Smooth muscle cell (in vitro differentiated cells): ENCODE results near the gene ANG. TPM values are rescaled to one million over a fixed set of nuclear protein-coding genes. Genes with fewer than 3 reads are reported as not detected.

ENCODE experiments used
- DNase-seq: peaks from one replicate; lab custom pipeline; 2025; ENCODE audit not compliant: unreplicated experiment; lab: John Stamatoyannopoulos, UW
- H2AFZ ChIP-seq: fragments of 200-600 bp; sonication (generic); 2 replicates; pipeline ENCODE4 v1.6.0; 2016; ENCODE audit warnings: antibody characterized with exemption, low read depth, mild to moderate bottlenecking
- H3F3A ChIP-seq: fragments of 200-600 bp; sonication (generic); 2 replicates; pipeline ENCODE4 v1.6.0; 2017; ENCODE audit warnings: antibody characterized with exemption, low read depth
- H3K27ac ChIP-seq: fragments of 200-600 bp; sonication (generic); 2 replicates; pipeline ENCODE4 v1.5.1; 2016; ENCODE audit warnings: low read depth, mild to moderate bottlenecking
- H3K27me3 ChIP-seq: fragments of 200-600 bp; sonication (generic); 2 replicates; pipeline ENCODE4 v1.6.1; 2016; ENCODE audit warnings: low read depth, mild to moderate bottlenecking
- H3K36me3 ChIP-seq: fragments of 200-600 bp; sonication (generic); 2 replicates; pipeline ENCODE4 v1.5.1; 2016; ENCODE audit warnings: low read depth
- H3K4me1 ChIP-seq: fragments of 200-600 bp; sonication (generic); 2 replicates; pipeline ENCODE4 v1.5.1; 2016; ENCODE audit warnings: low read depth
- H3K4me2 ChIP-seq: fragments of 200-600 bp; sonication (generic); 2 replicates; pipeline ENCODE4 v1.6.0; 2016; ENCODE audit warnings: mild to moderate bottlenecking
- H3K4me3 ChIP-seq: fragments of 200-600 bp; sonication (generic); 2 replicates; pipeline ENCODE4 v1.5.1; 2016; ENCODE audit warnings: mild to moderate bottlenecking
- H3K79me2 ChIP-seq: fragments of 200-600 bp; sonication (generic); 2 replicates; pipeline ENCODE4 v1.6.0; 2016; ENCODE audit warnings: low read depth, mild to moderate bottlenecking
- H3K9ac ChIP-seq: fragments of 200-600 bp; sonication (generic); 2 replicates; pipeline ENCODE4 v1.6.0; 2016; ENCODE audit warnings: low read depth
- H3K9me3 ChIP-seq: fragments of 200-600 bp; sonication (generic); replicated peaks from 2 replicates; pipeline ENCODE4 v1.5.1; 2016; ENCODE audit warnings: low read depth
- H4K20me1 ChIP-seq: fragments of 200-600 bp; sonication (generic); 2 replicates; pipeline ENCODE4 v1.6.0; 2016; ENCODE audit warnings: low read depth
- WGBS: methylation state at CpG from one replicate; pipeline ENCODE4 v1.1.7; 2016; ENCODE audit warnings: low lambda C conversion rate; 5-methylcytosine and 5-hydroxymethylcytosine counted together
- polyA plus RNA-seq: library from polyadenylated mRNA; unstranded; fragments of >200 nt; fragmentation: Nextera tagmentation; extraction: Ambion mirVana; gene quantifications from 2 replicates; pipeline ENCODE4 v1.2.1, GENCODE V29; 2016
- total RNA-seq: library from RNA; depleted of rRNA; stranded (reverse); fragments of >200 nt; gene quantifications from 2 replicates; pipeline ENCODE4 v1.2.3, GENCODE V29; 2014
- TF ChIP-seq, protein P1 (sequence below): fragments of 200-600 bp; sonication (generic); IDR thresholded peaks from 2 replicates; pipeline ENCODE4 v1.5.1; 2017; ENCODE audit warnings: borderline replicate concordance, mild to moderate bottlenecking, antibody characterized with exemption; ENCODE audit not compliant: insufficient read depth, poor library complexity, severe bottlenecking

Gene ANG
- total and polyA plus RNA-seq, 2 experiments from 2014 or later: 7.1 to 19.5 TPM

GRCh38 chr14:20681348-20682126 is 7.0 kb upstream of the ANG start:
- no peaks in the 10 kb centered on the region for H3K79me2 ChIP-seq
- peak overlapping the region; percentile 94 for H3K4me2 ChIP-seq
- peak overlapping the region; percentile 94 for H3K4me3 ChIP-seq
- H3K9me3 ChIP-seq: no peaks in the 10 kb centered on the region
- H3K4me1 ChIP-seq: peaks cover 12% of the 10 kb centered on the region
- peaks cover 34% of the 10 kb centered on the region for H3F3A ChIP-seq
- peak overlapping the region; percentile 90 for H2AFZ ChIP-seq
- 1% methylated on average over 25 of the region's 25 CpGs for WGBS
- TF ChIP-seq, protein P1, sequence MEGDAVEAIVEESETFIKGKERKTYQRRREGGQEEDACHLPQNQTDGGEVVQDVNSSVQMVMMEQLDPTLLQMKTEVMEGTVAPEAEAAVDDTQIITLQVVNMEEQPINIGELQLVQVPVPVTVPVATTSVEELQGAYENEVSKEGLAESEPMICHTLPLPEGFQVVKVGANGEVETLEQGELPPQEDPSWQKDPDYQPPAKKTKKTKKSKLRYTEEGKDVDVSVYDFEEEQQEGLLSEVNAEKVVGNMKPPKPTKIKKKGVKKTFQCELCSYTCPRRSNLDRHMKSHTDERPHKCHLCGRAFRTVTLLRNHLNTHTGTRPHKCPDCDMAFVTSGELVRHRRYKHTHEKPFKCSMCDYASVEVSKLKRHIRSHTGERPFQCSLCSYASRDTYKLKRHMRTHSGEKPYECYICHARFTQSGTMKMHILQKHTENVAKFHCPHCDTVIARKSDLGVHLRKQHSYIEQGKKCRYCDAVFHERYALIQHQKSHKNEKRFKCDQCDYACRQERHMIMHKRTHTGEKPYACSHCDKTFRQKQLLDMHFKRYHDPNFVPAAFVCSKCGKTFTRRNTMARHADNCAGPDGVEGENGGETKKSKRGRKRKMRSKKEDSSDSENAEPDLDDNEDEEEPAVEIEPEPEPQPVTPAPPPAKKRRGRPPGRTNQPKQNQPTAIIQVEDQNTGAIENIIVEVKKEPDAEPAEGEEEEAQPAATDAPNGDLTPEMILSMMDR: no peak
- peak overlapping the region; percentile 97 for H3K9ac ChIP-seq
- peak; percentile 58 for DNase-seq
- H3K36me3 ChIP-seq: no peaks in the 10 kb centered on the region
- H3K27ac ChIP-seq: peak overlapping the region; percentile 98
- H4K20me1 ChIP-seq: no peaks in the 10 kb centered on the region
- H3K27me3 ChIP-seq: no peaks in the 10 kb centered on the region

GRCh38 chr14:20682127-20682434 is 6.5 kb upstream of the ANG start:
- Histone ChIP-seq H3K79me2 (no peaks in the 10 kb centered on the region), H3K9ac (peak overlapping the region; percentile 97), H3K27ac (peak overlapping the region; percentile 98), H3K27me3 (no peaks in the 10 kb centered on the region), H4K20me1 (no peaks in the 10 kb centered on the region), H3K4me2 (peak overlapping the region; percentile 94), H3K9me3 (no peaks in the 10 kb centered on the region), H2AFZ (peak overlapping the region; percentile 90), H3F3A (peaks cover 34% of the 10 kb centered on the region), H3K4me1 (peaks cover 12% of the 10 kb centered on the region), H3K4me3 (peak overlapping the region; percentile 94), H3K36me3 (no peaks in the 10 kb centered on the region)
- WGBS: 1% methylated on average over 11 of the region's 11 CpGs
- TF ChIP-seq, protein P1: no peak
- no peak for DNase-seq

- Histone ChIP-seq H3K4me2 (peak overlapping the region; percentile 94), H3K27ac (peak overlapping the region; percentile 98), H3K4me1 (peaks cover 12% of the 10 kb centered on the region), H2AFZ (peak overlapping the region; percentile 90), H3K79me2 (no peaks in the 10 kb centered on the region), H3F3A (peaks cover 34% of the 10 kb centered on the region), H3K4me3 (peak overlapping the region; percentile 94), H3K9ac (peak overlapping the region; percentile 97), H3K36me3 (no peaks in the 10 kb centered on the region), H4K20me1 (no peaks in the 10 kb centered on the region), H3K9me3 (no peaks in the 10 kb centered on the region), H3K27me3 (no peaks in the 10 kb centered on the region)
- TF ChIP-seq, protein P1: no peak
- DNase-seq: peak; percentile 58
- WGBS: 3% methylated on average over 37 of the region's 40 CpGs
Observed at GRCh38 chr14:20682435-20683124, 6.0 kb upstream of the ANG start.
